GM12878 (cell line): ENCODE measurements around the gene PRDM16. TPM values are rescaled to one million over a fixed set of nuclear protein-coding genes. Genes with fewer than 3 reads are reported as not detected.

Experiments used
- ATAC-seq: fragments of 200-7000 bp; cut with Tn5 transposase; 3 replicates; pipeline ENCODE4 v1.9.1; 2020; ENCODE audit warnings: mild to moderate bottlenecking, moderate library complexity
- BruUV-seq: library from RNA; stranded (reverse); fragments of 400-500 nt; replicated peaks from 2 replicates; lab custom pipeline; 2021; lab: Mats Ljungman, UMichigan
- CTCF ChIA-PET: fragments of 300-600 bp; sonication (Branson Sonifier 250); formaldehyde crosslinking; extraction: SDS; loops from one replicate; lab custom pipeline; 2021; ENCODE audit warnings: inconsistent platforms; lab: Yijun Ruan, JAX
- POLR2A ChIA-PET: fragments of 350-600 bp; formaldehyde crosslinking; extraction: SDS; loops from one replicate; lab custom pipeline; 2021; ENCODE audit warnings: inconsistent platforms; lab: Charles Lee
- RAD21 ChIA-PET: fragments of 300-600 bp; sonication (Branson Sonifier 250); formaldehyde crosslinking; loops from one replicate; lab custom pipeline; 2023; ENCODE audit warnings: antibody characterized with exemption; ENCODE audit not compliant: unreplicated experiment; lab: Charles Lee
- SMC1A ChIA-PET: fragments of 300-600 bp; sonication (Branson Sonifier 250); formaldehyde crosslinking; loops from one replicate; lab custom pipeline; 2023; ENCODE audit not compliant: unreplicated experiment, uncharacterized antibody; lab: Charles Lee
- DNase-seq: peaks from one replicate; pipeline ENCODE4 v3.0.0-alpha.2; 2011; ENCODE audit warnings: low read depth, low spot score
- FAIRE-seq: peaks from 3 replicates; lab custom pipeline; 2011; peaks lifted over from hg19 to GRCh38; lab: Jason Lieb, UNC
- H2AFZ ChIP-seq: 2 replicates; pipeline ENCODE4 v1.6.0; 2011; ENCODE audit warnings: low read depth, low read length, control low read depth; ENCODE audit not compliant: control insufficient read depth
- H3K27ac ChIP-seq: 2 replicates; pipeline ENCODE4 v1.5.1; 2011; ENCODE audit warnings: control low read depth; ENCODE audit not compliant: control insufficient read depth, insufficient read depth
- H3K27me3 ChIP-seq, 2 experiments: replicated peaks in 1 of 2; 2 replicates each; pipeline versions ENCODE4 v1.6.0 to v1.6.1; 2011; ENCODE audit warnings: low read length in 1 of 2; ENCODE audit not compliant: control insufficient read depth in 2 of 2, insufficient read depth in 2 of 2
- H3K36me3 ChIP-seq, 2 experiments: 2 replicates each; pipeline ENCODE4 v1.5.1; 2011; ENCODE audit warnings: low read length in 1 of 2; ENCODE audit not compliant: control insufficient read depth in 2 of 2, insufficient read depth in 2 of 2
- H3K4me1 ChIP-seq: 2 replicates; pipeline ENCODE4 v1.6.1; 2011; ENCODE audit warnings: mild to moderate bottlenecking, low read length, moderate library complexity, mixed read lengths; ENCODE audit not compliant: control insufficient read depth, insufficient read depth
- H3K4me2 ChIP-seq: 2 replicates; pipeline ENCODE4 v1.6.0; 2011; ENCODE audit warnings: control low read depth; ENCODE audit not compliant: control insufficient read depth, insufficient read depth
- H3K4me3 ChIP-seq: fragments of 200-600 bp; sonication (generic); 2 replicates; pipeline ENCODE4 v1.5.1; 2016
- H3K79me2 ChIP-seq: 2 replicates; pipeline ENCODE4 v1.6.0; 2011; ENCODE audit warnings: low read length; ENCODE audit not compliant: control insufficient read depth, insufficient read depth
- H3K9ac ChIP-seq: 2 replicates; pipeline ENCODE4 v1.8.0; 2011; ENCODE audit warnings: low read length, control low read depth, mixed read lengths; ENCODE audit not compliant: control insufficient read depth, insufficient read depth
- H3K9me3 ChIP-seq: replicated peaks from 3 replicates; pipeline ENCODE4 v1.5.1; 2011; ENCODE audit warnings: mild to moderate bottlenecking, low read length; ENCODE audit not compliant: control insufficient read depth, insufficient read depth
- H4K20me1 ChIP-seq: 2 replicates; pipeline ENCODE4 v1.6.0; 2011; ENCODE audit not compliant: control insufficient read depth, insufficient read depth
- GATAD2B ChIP-seq: fragments of 450-650 bp; conservative IDR thresholded peaks from 2 replicates; pipeline ENCODE4 v1.6.1; 2017; ENCODE audit warnings: low read depth, mild to moderate bottlenecking, moderate library complexity
- TCF7 ChIP-seq: IDR thresholded peaks from 2 replicates; pipeline ENCODE4 v1.6.1; 2014; ENCODE audit warnings: antibody characterized with exemption, borderline replicate concordance
- YBX1 ChIP-seq: fragments of 450-650 bp; IDR thresholded peaks from 2 replicates; pipeline ENCODE4 v1.6.1; 2016; ENCODE audit warnings: antibody characterized with exemption
- ZNF24 ChIP-seq: fragments of 450-650 bp; IDR thresholded peaks from 2 replicates; pipeline ENCODE4 v1.6.1; 2017; ENCODE audit warnings: antibody characterized with exemption, mild to moderate bottlenecking
- ZNF592 ChIP-seq: fragments of 450-650 bp; IDR thresholded peaks from 2 replicates; pipeline ENCODE4 v1.6.1; 2017; ENCODE audit warnings: mild to moderate bottlenecking, moderate library complexity
- WGBS: methylation state at CpG from one replicate; pipeline ENCODE4 v1.1.6; 2016; ENCODE audit warnings: low lambda C conversion rate; ENCODE audit not compliant: insufficient replicate concordance, insufficient coverage; ENCODE audit errors: missing lambda C conversion rate; 5-methylcytosine and 5-hydroxymethylcytosine counted together
- in situ Hi-C: fragments of 300-500 bp; cut with MboI; formaldehyde crosslinking; loops from 9 replicates; pipeline ENCODE4 v1.14.3; 2018; ENCODE audit warnings: mixed read lengths
- intact Hi-C: fragments of 100-400 bp; cut with micrococcal nuclease; formaldehyde crosslinking; loops from one replicate; pipeline ENCODE4 v1.14.2; 2022; ENCODE audit not compliant: unreplicated experiment
- polyA plus RNA-seq, 11 experiments: library from polyadenylated mRNA; depleted of rRNA in 4 of 11; unstranded in 6 of 11; stranded (reverse) in 5 of 11; fragments of >200 nt; fragmentation: Nextera tagmentation in 4 of 11; fragmentation: Illumina TruSeq in 1 of 11; extraction: Ambion mirVana in 4 of 11; extraction: Trizol in 1 of 11; gene quantifications; 1 replicate in 1 of 11; 2 replicates in 10 of 11; pipeline versions ENCODE4 v1.2.1 to v1.2.3, GENCODE V29; 2011 to 2016; ENCODE audit warnings: inconsistent platforms in 2 of 11, missing spikeins in 2 of 11, low read depth in 1 of 11
- total RNA-seq, 4 experiments: library from RNA; depleted of rRNA in 3 of 4; stranded (reverse); fragments of >200 nt in 3 of 4; fragmentation: Illumina TruSeq in 1 of 4; extraction: Trizol in 1 of 4; gene quantifications; 2 replicates each; pipeline versions ENCODE4 v1.2.1 to v1.2.3, GENCODE V29; 2013 to 2021

PRDM16 gene
- total and polyA plus RNA-seq, 10 of the 15 experiments (the other 5 are each of a cell fraction or from before 2014, with no cell fraction given), result 0.03 TPM; not detected in 9

GRCh38 chr1:3120140-3120539, 51.1 kb downstream of the PRDM16 start:
- H3K9ac ChIP-seq, result no peak overlapping the region
- H3K27ac ChIP-seq, result no peak overlapping the region
- no peaks in the 10 kb centered on the region for H4K20me1 ChIP-seq
- SMC1A ChIA-PET, result no interaction called here
- ATAC-seq, result no peak
- no peaks in the 10 kb centered on the region for H3K27me3 ChIP-seq
- CTCF ChIA-PET, result no interaction called here
- no peak overlapping the region for H3K4me3 ChIP-seq
- WGBS, result 36% methylated on average over 17 of the region's 17 CpGs
- TF ChIP-seq ZNF592 (no peak), YBX1 (no peak), ZNF24 (no peak), GATAD2B (no peak), TCF7 (no peak)
- RAD21 ChIA-PET, result no interaction called here
- in situ Hi-C loops, result no loop called here
- intact Hi-C loops, result no loop called here
- H3K4me2 ChIP-seq, result no peak overlapping the region
- POLR2A ChIA-PET, result no interaction called here
- FAIRE-seq, result no peak
- BruUV-seq, result no TSS peak
- no peak overlapping the region for H2AFZ ChIP-seq
- H3K4me1 ChIP-seq, result no peaks in the 10 kb centered on the region
- no peaks in the 10 kb centered on the region for H3K79me2 ChIP-seq
- H3K36me3 ChIP-seq, result no peaks in the 10 kb centered on the region
- no peaks in the 10 kb centered on the region; the same call in 2 of the 3 replicates for H3K9me3 ChIP-seq
- DNase-seq, result no peak
